Fibroblast of lung (primary cell): ENCODE measurements around the gene PHC1.

Experiments
- EZH2 ChIP-seq: IDR thresholded peaks from 2 replicates; pipeline ENCODE4 v1.5.1; 2012; ENCODE audit warnings: low read length, control low read depth, mild to moderate bottlenecking; ENCODE audit errors: missing control alignments
- TF ChIP-seq, protein P1 (sequence below), 2 donors: IDR thresholded peaks in 1 of 2; conservative IDR thresholded peaks in 1 of 2; 1 replicate in 1 of 2; 2 replicates in 1 of 2; pipeline ENCODE4 v1.5.1; 2011 to 2012; ENCODE audit warnings: low read length in 2 of 2, control low read depth in 1 of 2, inconsistent platforms in 1 of 2, low read depth in 1 of 2, mild to moderate bottlenecking in 1 of 2

DNA sequence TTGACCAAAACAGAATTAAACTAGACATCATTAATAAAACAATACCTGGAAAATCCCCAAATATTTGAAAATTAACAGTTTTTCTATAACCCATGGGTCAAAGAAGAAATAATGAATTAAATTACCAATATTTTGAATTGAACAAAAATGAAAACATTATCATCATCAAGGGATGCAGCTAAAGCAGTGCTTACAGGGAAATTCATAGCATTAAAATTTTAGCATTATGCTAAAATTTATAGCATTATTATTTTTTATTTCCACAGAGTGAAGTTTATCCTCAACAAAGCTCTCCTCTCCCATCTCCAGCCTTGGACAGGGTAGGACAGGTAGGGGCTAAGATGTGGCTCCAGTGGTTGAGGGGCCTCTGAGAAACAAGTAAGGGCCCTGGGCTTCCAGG, 54.5 kb downstream of the PHC1 start:
- TF ChIP-seq, protein P1, sequence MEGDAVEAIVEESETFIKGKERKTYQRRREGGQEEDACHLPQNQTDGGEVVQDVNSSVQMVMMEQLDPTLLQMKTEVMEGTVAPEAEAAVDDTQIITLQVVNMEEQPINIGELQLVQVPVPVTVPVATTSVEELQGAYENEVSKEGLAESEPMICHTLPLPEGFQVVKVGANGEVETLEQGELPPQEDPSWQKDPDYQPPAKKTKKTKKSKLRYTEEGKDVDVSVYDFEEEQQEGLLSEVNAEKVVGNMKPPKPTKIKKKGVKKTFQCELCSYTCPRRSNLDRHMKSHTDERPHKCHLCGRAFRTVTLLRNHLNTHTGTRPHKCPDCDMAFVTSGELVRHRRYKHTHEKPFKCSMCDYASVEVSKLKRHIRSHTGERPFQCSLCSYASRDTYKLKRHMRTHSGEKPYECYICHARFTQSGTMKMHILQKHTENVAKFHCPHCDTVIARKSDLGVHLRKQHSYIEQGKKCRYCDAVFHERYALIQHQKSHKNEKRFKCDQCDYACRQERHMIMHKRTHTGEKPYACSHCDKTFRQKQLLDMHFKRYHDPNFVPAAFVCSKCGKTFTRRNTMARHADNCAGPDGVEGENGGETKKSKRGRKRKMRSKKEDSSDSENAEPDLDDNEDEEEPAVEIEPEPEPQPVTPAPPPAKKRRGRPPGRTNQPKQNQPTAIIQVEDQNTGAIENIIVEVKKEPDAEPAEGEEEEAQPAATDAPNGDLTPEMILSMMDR (conservative IDR thresholded peaks at IDR 0.05 in 1 of 2, IDR thresholded peaks at IDR 0.05 in 1 of 2; ENCODE audit: low read depth in 1 of 2, low read length in 2 of 2), result no peak
- no peak for TF ChIP-seq EZH2
